OCI-LY3 (cell line): ENCODE measurements around the gene MKX.
"Not testable (repeated sequence)": the region's sequence is repeated elsewhere in the genome, so short reads cannot be mapped to it uniquely, and the experiment has no call there.

Source experiments
- H2AFZ ChIP-seq: fragments of 200-600, 300-600 bp; shearing (Covaris generic); 2 replicates; pipeline ENCODE4 v1.6.0; 2014; ENCODE audit warnings: antibody characterized with exemption, low read depth, low read length
- H3K27ac ChIP-seq: fragments of 200-600, 300-600 bp; sonication (generic); 2 replicates; pipeline ENCODE4 v1.5.1; 2014; ENCODE audit warnings: mild to moderate bottlenecking, low read length, moderate library complexity, mixed read lengths
- H3K27me3 ChIP-seq: fragments of 200-600, 300-600 bp; sonication (generic); 2 replicates; pipeline ENCODE4 v1.6.1; 2014; ENCODE audit warnings: low read depth, low read length, mixed read lengths
- H3K36me3 ChIP-seq: fragments of 200-600, 300-600 bp; sonication (generic); replicated peaks from 2 replicates; pipeline ENCODE3; 2014; ENCODE audit warnings: low read depth, low read length, mixed read lengths
- H3K4me1 ChIP-seq: fragments of 300-600, 200-600 bp; sonication (generic); 2 replicates; pipeline ENCODE4 v1.6.1; 2014; ENCODE audit warnings: low read length, mixed read lengths
- H3K4me2 ChIP-seq: fragments of 200-600, 300-600 bp; sonication (generic); 2 replicates; pipeline ENCODE4 v1.6.1; 2014; ENCODE audit warnings: low read length, mixed read lengths
- H3K4me3 ChIP-seq: fragments of 300-600, 200-600 bp; sonication (generic); 2 replicates; pipeline ENCODE4 v1.5.1; 2014; ENCODE audit warnings: antibody characterized with exemption, mild to moderate bottlenecking, low read length, moderate library complexity
- H3K79me2 ChIP-seq: fragments of 300-600, 200-600 bp; shearing (Covaris generic); 2 replicates; pipeline ENCODE4 v1.6.1; 2014; ENCODE audit warnings: mild to moderate bottlenecking, low read length, mixed read lengths
- H3K9ac ChIP-seq: fragments of 300-600, 200-600 bp; shearing (Covaris generic); 2 replicates; pipeline ENCODE4 v1.6.0; 2014; ENCODE audit warnings: mild to moderate bottlenecking, low read length, moderate library complexity
- H3K9me3 ChIP-seq: fragments of 200-600, 300-600 bp; shearing (Covaris generic); 2 replicates; pipeline ENCODE4 v1.6.1; 2014; ENCODE audit warnings: low read length, mixed read lengths; ENCODE audit not compliant: insufficient read depth
- H4K20me1 ChIP-seq: fragments of 200-600, 300-600 bp; sonication (generic); 2 replicates; pipeline ENCODE4 v1.6.1; 2016; ENCODE audit warnings: low read length, mixed read lengths; ENCODE audit not compliant: insufficient read depth
- CTCF ChIP-seq: fragments of 200-600, 300-600 bp; sonication (generic); IDR thresholded peaks from 2 replicates; pipeline ENCODE4 v1.5.1; 2014; ENCODE audit warnings: antibody characterized with exemption, low read length, low read depth
- EZH2phosphoT487 ChIP-seq: fragments of 200-600 bp; shearing (Covaris generic); IDR thresholded peaks from 2 replicates; pipeline ENCODE4 v1.6.1; 2018; ENCODE audit warnings: antibody characterized with exemption, mixed run types, low read depth

MKX gene

DNA sequence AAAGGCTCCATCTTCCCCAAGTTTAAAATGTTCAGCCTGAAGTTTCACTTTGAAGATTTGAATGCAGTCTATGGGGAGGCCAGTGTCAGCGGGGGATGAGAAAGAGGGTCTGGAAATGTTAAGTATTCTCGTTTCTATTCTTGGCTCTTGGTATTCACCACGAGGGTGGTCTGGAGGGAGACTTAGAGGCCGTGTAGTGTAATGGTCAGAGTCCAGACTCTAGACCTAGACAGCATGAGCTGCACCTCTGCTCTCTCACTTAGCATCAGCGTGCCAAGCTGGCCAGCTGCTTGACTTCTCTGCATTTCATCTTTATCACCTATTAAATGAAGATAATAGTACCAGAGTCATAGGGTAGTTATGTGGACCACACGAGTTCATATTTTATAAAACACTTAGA is 57.9 kb downstream of the MKX start:
- no peaks in the 10 kb centered on the region for H3K27me3 ChIP-seq
- H4K20me1 ChIP-seq = no peaks in the 10 kb centered on the region
- TF ChIP-seq CTCF (no peak), EZH2phosphoT487 (no peak)
- H3K79me2 ChIP-seq = no peaks in the 10 kb centered on the region
- no peak overlapping the region for H3K4me2 ChIP-seq
- H3K4me1 ChIP-seq = no peaks in the 10 kb centered on the region
- H3K9me3 ChIP-seq = no peaks in the 10 kb centered on the region
- no peak overlapping the region for H3K4me3 ChIP-seq
- H3K27ac ChIP-seq = no peak overlapping the region
- no peak overlapping the region for H3K9ac ChIP-seq
- no peak overlapping the region for H2AFZ ChIP-seq
- H3K36me3 ChIP-seq = no peaks in the 10 kb centered on the region

DNA sequence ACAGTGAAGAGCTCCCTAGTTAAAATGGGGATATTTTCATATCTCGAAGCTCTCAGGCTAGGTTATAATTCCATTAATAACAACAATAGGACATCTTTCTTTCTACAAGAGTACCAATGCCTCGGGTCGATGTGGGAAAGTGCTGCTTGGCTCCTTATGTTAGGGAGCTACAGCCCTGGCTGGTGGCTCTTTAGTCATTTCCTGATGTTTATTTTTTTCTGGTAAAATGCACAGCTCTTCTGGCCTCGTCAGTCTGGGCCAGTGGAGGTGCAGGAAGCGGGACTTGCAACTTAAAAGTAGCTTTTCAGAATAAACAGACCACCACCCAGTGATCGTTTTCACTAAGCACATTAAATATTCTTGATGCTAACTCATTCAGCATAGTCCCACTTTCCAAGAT is 58.3 kb downstream of the MKX start:
- Histone ChIP-seq H3K4me1 (no peaks in the 10 kb centered on the region), H2AFZ (no peak overlapping the region), H3K27ac (no peak overlapping the region), H3K4me2 (no peak overlapping the region), H3K9me3 (no peaks in the 10 kb centered on the region), H3K36me3 (no peaks in the 10 kb centered on the region), H3K4me3 (no peak overlapping the region), H3K9ac (no peak overlapping the region), H3K79me2 (no peaks in the 10 kb centered on the region), H4K20me1 (no peaks in the 10 kb centered on the region), H3K27me3 (no peaks in the 10 kb centered on the region)
- TF ChIP-seq CTCF = no peak
- no peak for TF ChIP-seq EZH2phosphoT487

DNA sequence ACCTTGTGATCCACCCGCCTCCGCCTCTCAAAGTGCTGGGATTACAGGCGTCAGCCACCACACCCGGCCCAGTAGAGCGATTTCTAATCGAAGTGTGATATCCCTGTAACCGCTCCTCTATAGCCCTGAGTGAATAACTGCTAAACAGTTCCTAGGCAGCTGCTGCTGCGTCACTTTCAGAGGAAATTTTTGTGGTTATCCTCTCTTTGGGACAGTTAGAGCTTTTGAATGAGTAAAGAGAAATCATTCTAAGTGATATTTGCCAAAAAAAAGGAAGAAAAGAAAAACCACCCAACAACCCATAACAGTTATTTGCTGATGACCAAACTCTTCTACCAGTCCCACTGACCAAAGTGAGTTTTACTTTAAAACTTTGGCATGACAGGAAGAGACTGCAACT is 59.9 kb downstream of the MKX start:
- Histone ChIP-seq H3K4me3 (no peak overlapping the region), H4K20me1 (no peaks in the 10 kb centered on the region), H3K4me2 (no peak overlapping the region), H3K4me1 (no peaks in the 10 kb centered on the region), H3K27me3 (no peaks in the 10 kb centered on the region), H3K27ac (no peak overlapping the region), H3K36me3 (no peaks in the 10 kb centered on the region), H2AFZ (no peak overlapping the region), H3K79me2 (no peaks in the 10 kb centered on the region), H3K9ac (no peak overlapping the region), H3K9me3 (no peaks in the 10 kb centered on the region)
- TF ChIP-seq CTCF (no peak), EZH2phosphoT487 (no peak)

GRCh38 chr10:27683226-27683625 is 62.4 kb downstream of the MKX start:
- no peaks in the 10 kb centered on the region for H3K9me3 ChIP-seq
- H3K36me3 ChIP-seq = no peaks in the 10 kb centered on the region
- no peak overlapping the region for H3K4me3 ChIP-seq
- H3K79me2 ChIP-seq = no peaks in the 10 kb centered on the region
- H3K9ac ChIP-seq = no peak overlapping the region
- H3K27ac ChIP-seq = no peak overlapping the region
- no peak overlapping the region for H3K4me2 ChIP-seq
- no peak overlapping the region for H2AFZ ChIP-seq
- TF ChIP-seq CTCF = no peak
- H4K20me1 ChIP-seq = no peaks in the 10 kb centered on the region
- no peaks in the 10 kb centered on the region for H3K27me3 ChIP-seq
- H3K4me1 ChIP-seq = no peaks in the 10 kb centered on the region

GRCh38 chr10:27681795-27682194 is 63.8 kb downstream of the MKX start:
- H3K4me2 ChIP-seq, H3K36me3 ChIP-seq, H2AFZ ChIP-seq, H4K20me1 ChIP-seq, H3K4me3 ChIP-seq, H3K9ac ChIP-seq, H3K9me3 ChIP-seq, H3K27ac ChIP-seq, H3K4me1 ChIP-seq, H3K79me2 ChIP-seq, H3K27me3 ChIP-seq: not testable (repeated sequence)
